GM04503 (cell line): ENCODE results near the gene TEX53.

ENCODE experiments used
- DNase-seq: peaks from one replicate; pipeline ENCODE4 v3.0.0-alpha.2; 2012; ENCODE audit warnings: low read depth

Gene TEX53

GRCh38 chr9:114680259-114681001 is 22.8 kb upstream of the TEX53 start:
- DNase-seq: no peak

DNA sequence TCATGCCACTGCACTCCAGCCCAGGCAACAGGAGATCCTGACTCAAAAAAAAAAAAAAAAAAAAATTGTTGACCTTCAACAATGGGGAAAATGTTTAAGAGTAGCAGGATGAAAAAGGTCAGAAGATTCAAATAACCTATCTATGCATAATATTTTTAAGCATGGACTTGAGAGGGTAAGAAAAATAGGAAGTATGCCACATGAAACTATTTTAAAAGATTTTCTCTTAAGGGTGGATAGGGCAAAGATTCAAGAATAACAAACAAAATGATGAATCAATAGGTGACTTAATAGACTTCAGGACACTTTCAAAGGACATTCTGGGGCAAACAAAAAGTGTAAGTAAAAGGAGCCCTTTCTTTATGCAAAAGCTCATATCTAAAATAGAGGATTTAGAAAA is 21.2 kb upstream of the TEX53 start:
- no peak for DNase-seq

DNA sequence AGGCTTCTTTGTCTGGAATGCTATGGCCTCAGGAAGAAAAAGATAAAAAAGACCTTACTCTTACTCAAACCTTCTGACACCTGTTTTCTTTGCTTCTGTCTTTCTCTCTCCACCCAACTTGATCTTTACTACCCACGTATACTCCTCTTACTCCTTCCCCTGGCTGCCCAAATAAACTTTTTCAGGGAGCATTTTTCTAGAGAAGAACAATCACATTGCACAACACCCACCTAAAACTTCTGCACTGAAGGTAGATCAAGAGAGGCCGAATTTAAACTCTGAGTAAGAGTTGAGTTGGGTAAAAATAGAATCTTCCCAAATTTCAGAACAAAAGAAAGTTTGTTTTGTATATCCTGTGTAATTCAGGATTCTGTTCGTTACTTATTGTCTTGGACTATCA is 20.5 kb upstream of the TEX53 start:
- no peak for DNase-seq

GRCh38 chr9:114677418-114677817 is 19.8 kb upstream of the TEX53 start:
- DNase-seq: peak; percentile 95

GRCh38 chr9:114676901-114677300 is 19.3 kb upstream of the TEX53 start:
- no peak for DNase-seq

- no peak for DNase-seq
These were observed 17.4 kb upstream of the TEX53 start for GRCh38 chr9:114674798-114675540.

DNA sequence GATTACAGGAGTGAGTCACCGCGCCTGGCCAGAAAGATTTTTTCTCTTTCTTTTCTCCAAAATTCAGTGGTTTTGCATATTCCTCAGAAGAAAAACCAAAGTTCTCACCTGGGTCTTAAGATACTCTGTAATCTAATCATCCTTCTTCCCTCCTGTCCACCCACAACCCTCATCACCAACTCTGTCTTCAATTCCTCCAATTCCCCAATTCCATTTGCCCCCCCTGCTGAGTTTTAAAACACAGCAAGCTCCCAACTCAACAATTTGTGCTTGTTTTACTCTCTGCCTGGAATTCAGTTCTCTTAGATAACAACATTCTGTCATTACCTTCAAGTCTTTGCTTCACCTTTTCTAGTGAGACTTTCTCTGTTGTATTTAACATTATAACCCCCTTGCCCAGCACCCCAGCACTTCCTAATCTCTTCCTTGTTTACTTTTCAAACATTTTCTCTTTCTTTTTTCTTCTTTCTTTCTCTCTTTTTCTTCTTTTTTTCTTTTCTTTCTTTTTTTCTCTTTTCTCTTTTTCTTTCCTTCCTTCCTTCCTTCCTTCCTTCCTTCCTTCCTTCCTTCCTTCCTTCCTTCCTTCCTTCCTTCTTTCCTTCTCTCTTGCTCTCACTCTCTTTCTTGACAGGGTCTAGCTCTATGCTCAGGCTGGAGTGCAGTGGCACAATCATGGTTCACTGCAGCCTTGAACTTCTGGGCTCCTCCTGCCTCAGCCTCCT is 16.6 kb upstream of the TEX53 start:
- no peak for DNase-seq

GRCh38 chr9:114671605-114672004 is 14.0 kb upstream of the TEX53 start:
- no peak for DNase-seq

GRCh38 chr9:114669961-114670360 is 12.4 kb upstream of the TEX53 start:
- no peak for DNase-seq

DNA sequence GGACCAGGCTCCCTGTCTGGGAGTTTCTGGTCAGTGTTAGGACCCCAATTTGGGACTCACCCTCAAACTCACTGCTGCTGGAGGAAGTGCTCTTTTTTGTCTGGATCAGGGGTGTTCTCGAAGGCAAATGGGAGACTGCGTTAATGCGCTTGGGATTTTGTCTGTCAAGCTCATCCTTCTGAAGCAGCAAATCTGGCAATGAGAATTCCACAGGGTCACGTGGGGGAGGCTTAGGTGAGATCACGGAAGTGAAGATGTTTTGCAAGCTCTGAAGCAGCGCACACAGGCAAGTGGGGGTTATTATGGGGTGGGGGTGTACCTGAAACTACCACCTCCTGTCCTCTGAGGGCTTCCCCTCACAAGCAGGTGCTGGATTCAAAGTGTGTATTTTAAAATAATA is 10.5 kb upstream of the TEX53 start:
- DNase-seq: no peak

GRCh38 chr9:114666851-114667250 is 9.2 kb upstream of the TEX53 start:
- DNase-seq: no peak

DNA sequence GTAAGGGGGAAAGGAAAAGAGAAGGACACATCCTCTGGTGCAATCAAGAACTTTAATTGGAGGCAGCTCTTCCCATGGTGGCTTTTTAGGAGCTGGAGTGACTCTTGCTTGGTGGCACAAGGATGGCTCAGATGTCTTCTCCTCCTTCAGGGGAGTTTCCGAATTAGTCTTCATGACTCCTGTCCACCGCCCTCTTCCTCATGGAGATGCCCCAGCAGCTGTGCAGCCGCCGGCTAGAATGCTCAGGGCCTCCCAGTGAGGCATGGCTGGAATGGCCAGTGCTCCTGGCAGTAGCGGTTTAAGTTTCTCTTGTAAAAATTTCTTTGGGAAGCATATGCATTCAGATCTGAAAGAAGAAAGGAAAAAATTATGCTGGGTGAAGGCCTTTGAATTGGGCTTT is 8.8 kb upstream of the TEX53 start:
- DNase-seq: no peak

DNA sequence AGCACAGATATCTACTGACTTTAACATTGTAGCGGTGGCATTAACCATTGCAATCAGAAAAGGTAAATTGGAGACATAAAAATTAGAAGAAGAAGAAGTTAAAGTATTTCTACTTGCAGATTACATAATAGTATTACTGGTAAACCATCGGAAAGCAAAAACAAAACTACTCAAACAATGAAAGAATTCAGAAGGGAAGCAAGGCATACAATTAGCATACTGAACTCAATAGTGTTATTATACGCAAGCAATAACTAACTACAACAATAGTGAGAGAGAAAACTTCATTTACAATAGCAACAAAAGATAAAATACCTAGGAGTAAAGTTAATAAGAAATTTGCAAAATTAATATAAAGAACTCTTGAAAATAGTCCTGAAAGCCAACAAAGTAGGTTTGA is 6.6 kb upstream of the TEX53 start:
- DNase-seq: no peak

DNA sequence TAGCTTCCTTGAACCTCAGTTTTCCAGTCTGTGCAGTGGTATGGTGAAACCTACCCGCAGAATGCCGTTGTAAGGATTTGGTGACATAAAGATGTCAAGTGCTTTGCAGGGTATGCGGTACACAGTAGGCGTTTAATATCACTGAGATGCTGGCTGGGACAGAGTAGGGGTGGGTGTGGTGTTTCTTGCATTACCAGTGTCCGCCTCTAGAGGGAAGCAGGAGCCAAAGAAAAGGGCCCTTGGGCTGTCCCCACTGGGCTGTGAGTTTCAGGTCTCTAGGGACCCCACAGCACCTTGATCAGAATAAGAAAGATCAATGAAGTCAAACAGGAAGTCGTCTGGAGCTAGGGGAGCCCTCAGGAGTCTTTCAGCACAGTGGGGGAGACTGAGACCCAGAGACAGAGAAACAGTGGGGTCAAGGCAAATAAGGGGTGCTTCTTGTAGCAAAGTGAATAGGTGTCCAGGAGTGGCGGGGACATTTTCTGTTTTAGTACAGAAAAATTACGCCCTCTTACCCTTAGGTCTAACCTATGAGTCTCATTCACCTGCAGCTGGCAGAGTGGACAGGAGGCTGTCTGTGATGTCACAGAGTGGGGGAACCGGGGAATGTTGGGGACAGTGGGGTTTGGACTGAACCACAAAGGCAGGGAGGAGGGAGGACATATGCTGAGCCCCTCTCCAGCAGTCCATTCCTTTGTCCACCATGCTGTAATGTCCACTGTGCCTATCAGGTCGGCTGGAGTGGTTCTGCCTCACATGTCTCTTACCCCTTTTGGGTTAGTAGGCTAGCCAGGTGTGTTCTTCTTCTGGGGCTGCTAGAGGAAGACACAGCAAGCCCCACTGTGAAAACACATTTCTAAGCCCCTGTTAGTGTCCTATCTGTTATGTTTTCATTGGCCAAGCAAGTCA is 4.7 kb upstream of the TEX53 start:
- no peak for DNase-seq

DNA sequence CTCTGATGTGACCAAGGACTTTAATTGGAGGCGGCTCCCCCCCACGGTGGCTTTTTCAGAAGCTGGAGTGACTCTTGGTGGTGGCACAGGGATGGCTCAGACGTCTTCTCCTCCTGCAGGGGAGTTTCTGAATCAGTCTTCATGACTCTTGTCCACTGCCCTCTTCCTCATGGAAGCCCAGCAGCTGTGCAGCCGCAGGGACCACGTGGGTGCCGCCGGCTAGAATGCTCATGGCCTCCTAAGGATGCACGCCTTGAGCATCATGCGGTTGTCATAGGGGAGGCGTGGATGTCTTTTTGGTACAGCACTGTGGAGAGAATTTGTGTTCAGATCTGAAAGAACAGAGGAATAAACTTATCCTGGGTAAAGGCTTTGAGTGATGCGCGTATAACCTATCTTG is 1.3 kb downstream of the TEX53 start:
- DNase-seq: no peak

DNA sequence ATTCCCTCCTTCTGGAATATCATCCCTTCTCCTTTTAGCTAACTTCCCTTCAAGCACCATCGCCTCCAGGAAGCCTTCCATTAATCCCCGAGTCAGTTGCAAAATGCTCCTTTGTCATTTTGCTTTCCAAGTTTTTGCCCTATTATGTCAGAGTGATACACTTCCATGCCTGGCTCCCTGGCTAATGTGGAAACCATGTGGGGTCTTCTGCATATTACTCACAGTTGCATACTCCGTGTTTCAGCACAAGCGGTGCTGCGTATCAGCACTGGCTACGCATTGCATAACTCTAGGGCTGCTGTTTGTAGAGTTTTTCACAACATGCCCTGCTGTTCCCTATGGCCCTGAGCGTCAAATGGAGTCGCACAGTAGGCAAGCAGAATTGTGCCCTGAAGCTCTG is 1.9 kb downstream of the TEX53 start:
- DNase-seq: peak; percentile 36

DNA sequence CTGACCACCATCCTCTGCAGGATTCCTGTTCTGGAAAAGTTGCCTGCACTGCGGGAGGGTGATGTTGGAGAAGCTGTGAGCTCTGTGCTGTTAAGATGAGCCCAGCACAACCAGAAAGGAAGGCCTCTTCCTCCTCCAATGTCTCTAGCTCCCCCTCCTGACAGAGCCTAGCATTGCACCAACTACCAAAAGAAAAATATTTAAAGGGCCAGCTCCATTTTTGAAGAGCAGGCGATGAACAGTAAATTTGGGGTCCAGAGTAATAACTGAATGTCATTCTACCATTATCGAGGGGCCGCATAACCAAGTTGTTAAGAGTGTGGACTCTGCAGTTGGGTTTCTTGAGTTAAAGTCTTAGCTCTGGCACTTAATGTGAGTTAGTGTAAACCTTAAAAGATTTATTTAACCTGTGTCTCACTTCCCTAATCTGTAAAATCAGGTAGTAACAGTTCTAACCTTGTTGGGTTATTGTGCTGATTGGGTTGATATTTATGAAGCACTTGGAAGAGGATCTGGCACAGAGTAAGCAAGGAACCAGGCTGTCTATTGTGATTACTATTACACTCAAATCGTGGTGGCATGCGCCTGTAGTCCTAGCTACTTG is 3.9 kb downstream of the TEX53 start:
- DNase-seq: peak; percentile 31

- DNase-seq: peak; percentile 42
These were observed 4.6 kb downstream of the TEX53 start for GRCh38 chr9:114652776-114653555.

- DNase-seq: no peak
These were observed 13.7 kb downstream of the TEX53 start for GRCh38 chr9:114643896-114644295.

GRCh38 chr9:114643001-114643400 is 14.6 kb downstream of the TEX53 start:
- no peak for DNase-seq

DNA sequence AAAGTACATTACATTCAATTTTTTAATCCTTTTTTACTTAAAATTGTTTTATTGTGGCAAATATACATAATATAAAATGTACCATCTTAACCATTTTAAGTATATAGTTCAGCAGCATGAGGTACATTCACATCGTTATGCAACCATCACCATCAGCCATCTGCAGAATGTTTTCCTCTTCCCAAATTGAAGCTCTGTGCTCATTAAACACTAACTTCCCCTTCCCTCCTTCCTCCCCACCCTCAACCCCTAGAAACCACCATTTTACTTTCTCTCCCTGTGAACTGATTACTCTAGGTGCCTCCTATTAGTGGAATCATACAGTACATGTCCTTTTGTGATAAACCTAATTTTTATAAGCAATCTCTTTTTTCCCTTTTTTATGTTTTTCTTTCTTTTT is 15.6 kb downstream of the TEX53 start:
- DNase-seq: no peak
